ENCODE measurements around the gene PGF.

GRCh38 chr14:74979442-74980397 lies 24.3 kb upstream of the PGF start:
- TF ChIP-seq ELF4 (IDR thresholded peaks at IDR 0.05) (no peak), HDGF (IDR thresholded peaks at IDR 0.05; ENCODE audit: borderline replicate concordance) (no peak), PKNOX1 (IDR thresholded peaks at IDR 0.05) (no peak), ZNF384 (IDR thresholded peaks at IDR 0.05) (no peak), SP1 (IDR thresholded peaks at IDR 0.05) (no peak)
